Right ventricle myocardium inferior (tissue), 1 donor: ENCODE measurements around the gene KCNN3. TPM values are rescaled to one million over a fixed set of nuclear protein-coding genes. Genes with fewer than 3 reads are reported as not detected.
A peak's percentile ranks its signal among the peaks of the same experiment; 100 is the strongest.

ENCODE experiments used
- ATAC-seq: fragments of 200-7000 bp; cut with Tn5 transposase; one replicate; pipeline ENCODE4 v1.9.1; 2020; ENCODE audit warnings: mild to moderate bottlenecking, moderate library complexity
- DNase-seq: peaks from one replicate; pipeline ENCODE4 v3.0.0; 2021; ENCODE audit errors: missing footprints
- intact Hi-C: fragments of 100-400 bp; cut with DNase I; formaldehyde crosslinking; loops from one replicate; pipeline ENCODE4 v1.11.0; 2022
- total RNA-seq: library from RNA; stranded (reverse); fragmentation: NEBNext Ultra II Directional; extraction: Animal tissue kit (Norgen Biotek cat#: 25700); gene quantifications from one replicate; pipeline ENCODE4 v1.2.1, GENCODE V29; 2021
- donor health status: DM: no; HTN: yes; CAD: no; lungs with severe emphysema.

Gene KCNN3
- total RNA-seq, 1 donor from 2014 or later = 3.4 TPM

DNA sequence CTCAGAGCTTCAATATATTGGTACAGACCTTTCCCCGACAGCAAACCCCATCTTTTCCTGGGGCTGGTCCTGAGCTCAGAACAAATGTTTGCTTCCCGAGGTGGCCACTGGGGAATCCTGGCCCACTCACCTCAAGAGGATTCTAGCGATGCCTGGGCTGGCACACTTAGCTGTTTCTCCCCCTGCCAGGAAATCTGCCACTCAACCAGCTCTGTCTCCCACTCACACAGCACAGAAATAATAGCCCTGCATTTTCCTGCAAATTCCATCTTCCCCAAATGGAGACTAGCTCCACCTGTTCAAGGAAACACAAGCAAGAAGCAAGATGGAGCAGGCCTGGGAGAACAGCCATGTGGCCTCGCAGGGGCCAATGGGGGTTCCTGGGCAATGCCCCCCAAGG, 21.1 kb downstream of the KCNN3 start:
- ATAC-seq (no peak), DNase-seq (no peak)
- intact Hi-C loops = no loop called here

DNA sequence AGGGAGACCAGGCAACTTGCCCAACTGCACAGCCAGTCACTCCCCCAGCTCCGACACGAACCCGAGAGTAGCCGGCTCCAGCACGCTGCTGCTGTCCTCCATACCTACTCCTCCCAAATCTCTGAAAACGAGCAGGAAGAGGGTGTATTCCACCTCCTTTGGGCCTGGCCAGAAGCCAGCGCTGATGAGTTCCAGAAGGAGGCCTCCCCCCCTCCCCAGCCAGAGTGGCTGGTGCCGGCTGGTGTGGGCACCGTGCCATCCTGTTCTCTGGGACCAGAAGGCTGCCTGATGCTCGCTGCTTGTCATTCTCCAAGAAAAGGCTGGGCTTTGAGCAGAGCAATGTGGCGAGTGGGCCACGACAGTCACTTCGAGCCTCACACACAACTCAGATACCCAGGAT, 22.2 kb downstream of the KCNN3 start:
- intact Hi-C loops = no loop called here
- ATAC-seq = no peak

DNA sequence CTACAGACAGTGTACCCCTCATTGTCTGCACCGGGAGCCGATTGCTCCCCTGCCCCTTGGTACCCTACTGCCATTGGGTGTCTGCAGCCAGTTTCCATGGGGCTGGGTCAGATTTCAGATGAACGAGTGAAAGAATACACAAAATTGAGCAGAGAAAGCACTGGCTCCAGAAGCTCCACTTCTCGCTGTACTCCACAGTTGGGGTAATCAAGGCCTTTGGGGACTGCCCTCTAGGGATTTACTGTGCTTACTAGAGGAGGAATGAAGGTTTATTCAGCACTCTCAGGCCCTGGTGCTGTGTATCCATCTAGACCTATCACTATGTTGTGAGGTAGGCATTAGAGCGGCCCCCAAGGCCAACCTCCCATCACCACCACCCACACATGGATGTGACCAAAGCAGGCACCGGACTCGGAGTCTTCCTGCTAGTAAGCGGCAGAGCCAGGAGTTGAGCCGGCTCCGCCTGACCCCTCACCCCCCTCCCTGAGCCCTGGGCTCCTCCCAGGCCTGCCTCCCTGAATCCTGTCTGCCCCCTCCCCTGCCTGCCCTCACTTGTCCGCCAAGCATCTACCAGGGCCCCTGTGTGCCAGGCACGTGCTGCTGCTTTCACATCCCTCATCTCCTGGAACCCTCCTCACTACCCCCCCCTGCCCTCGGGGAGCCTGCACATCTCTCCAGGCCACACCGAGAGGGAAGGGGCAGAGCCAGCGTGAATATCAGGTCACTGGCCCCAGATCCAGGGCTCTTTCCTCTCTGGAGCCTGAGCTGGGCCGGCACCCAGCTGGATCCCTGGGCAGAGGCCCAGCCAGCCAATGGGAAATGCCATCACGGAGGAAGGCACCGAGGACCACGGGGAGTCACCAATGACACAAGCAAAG, 23.3 kb downstream of the KCNN3 start:
- intact Hi-C loops = no loop called here
- peak; percentile 66 for DNase-seq
- peak; percentile 12 for ATAC-seq

More for the DNA sequence above, 22.2 kb downstream of the KCNN3 start:
- peak; percentile 60 for DNase-seq

DNA sequence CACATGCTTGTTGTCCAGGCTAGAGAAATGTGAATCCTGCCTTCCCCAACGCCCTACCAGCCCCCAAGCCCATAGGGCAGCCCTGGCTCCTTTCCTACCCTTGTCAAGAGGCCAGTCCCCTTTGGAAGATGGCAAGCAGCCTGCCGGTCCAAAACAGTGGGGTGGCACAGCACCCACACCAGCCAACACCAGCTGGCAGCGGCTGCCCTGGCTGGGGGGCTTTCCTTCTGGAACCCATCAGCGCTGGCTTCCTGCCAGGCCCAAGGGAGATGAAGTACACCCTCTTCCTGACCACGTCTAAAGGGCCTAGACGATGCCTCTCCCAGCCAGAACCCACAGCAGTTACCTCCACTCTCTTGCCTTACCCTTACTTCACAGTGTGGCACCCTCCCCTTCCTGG, 24.2 kb downstream of the KCNN3 start:
- peak; percentile 60 for DNase-seq
- intact Hi-C loops = no loop called here
- ATAC-seq = no peak

DNA sequence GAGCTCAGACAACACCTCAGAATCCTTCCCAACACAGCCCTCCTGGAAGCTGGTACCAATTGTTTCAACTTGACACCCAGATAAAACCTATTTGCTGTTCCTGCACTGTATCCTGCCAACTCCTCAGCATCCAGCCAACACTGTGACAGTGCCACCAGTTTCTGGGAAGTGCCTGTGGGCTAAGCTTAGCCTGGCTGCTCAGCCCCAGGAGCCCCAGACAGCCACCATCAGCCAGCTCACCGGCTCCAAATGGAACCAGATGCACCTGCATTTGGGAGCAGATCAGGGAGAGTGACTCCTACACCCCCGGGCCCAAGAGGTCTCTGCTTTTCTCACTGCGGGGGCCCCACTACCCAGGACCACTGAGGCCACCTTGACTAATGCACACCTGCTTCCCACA, 24.9 kb downstream of the KCNN3 start:
- intact Hi-C loops = no loop called here
- peak; percentile 69 for DNase-seq
- ATAC-seq = peak; percentile 84

DNA sequence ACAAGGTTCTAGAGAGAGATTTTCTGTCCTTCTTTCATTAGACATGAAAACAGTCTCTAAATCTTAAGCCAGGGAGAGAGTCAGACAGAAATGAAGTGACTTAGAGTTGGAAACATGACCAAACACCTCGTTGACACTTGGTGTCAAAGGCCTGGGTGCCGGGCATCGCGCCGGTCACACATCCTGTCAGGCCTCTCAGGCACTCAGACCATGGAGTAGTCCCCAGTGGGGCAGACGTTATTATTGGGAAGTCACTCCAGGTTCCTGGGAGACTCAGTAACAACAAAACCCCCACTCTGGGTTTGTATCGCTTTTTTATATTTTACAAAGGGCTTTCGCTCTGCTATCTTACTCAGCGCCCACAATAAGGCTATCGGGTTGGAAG, 25.8 kb downstream of the KCNN3 start:
- ATAC-seq (peak; percentile 62), DNase-seq (peak; percentile 48)
- intact Hi-C loops = no loop called here

DNA sequence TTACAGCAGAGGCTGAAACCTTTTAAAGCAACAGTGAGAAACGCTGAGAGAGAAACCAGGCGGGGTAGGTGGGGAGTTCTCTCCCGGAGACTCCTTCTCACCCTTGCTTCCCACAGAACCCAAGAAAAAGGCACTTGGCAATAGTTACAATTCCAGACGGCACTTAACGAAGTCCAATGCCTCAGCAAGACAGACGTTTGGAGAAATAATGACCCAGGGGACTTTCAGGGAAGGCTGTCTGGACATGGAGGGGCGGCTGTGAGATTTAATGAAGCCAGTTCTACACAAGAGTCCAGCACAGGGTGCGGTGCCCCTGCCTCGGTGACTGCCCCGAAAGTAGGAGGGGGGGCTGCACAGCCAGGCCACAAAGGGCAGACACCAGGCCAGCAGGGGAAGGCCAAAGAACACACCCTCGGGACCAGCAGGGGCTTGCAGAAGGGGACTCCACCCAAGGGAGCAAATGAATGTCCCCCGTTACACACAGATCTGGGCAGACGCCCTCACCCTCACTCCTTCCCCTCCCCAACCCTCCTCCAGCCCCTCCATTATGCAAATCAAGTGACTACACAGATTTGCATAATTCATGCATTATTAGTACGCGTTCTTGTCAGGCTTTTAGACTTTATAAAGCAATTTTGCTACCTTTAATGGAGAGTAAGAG, 26.3 kb downstream of the KCNN3 start:
- peak; percentile 45 for DNase-seq
- intact Hi-C loops = no loop called here

DNA sequence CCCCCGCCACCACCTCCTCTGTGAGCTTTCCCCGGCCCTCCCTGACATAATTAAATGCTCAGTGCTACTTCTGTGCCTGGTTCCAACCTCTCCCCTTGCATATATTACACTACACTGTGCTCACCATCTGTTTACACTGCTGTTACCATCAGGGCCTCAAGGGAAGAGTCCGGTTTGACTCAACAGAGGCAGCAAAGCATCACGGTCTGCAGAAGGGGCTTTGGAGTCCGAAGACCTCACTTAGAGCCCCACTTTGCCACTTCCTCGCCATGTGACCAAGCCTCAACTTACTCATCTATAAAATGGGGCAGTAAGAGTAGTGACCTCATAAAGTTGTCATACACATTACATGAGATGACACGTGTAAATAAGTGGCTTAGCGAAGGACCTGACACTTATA, 27.4 kb downstream of the KCNN3 start:
- ATAC-seq (no peak), DNase-seq (peak; percentile 1)
- intact Hi-C loops = no loop called here

More for the DNA sequence above, 26.3 kb downstream of the KCNN3 start:
- ATAC-seq = no peak

DNA sequence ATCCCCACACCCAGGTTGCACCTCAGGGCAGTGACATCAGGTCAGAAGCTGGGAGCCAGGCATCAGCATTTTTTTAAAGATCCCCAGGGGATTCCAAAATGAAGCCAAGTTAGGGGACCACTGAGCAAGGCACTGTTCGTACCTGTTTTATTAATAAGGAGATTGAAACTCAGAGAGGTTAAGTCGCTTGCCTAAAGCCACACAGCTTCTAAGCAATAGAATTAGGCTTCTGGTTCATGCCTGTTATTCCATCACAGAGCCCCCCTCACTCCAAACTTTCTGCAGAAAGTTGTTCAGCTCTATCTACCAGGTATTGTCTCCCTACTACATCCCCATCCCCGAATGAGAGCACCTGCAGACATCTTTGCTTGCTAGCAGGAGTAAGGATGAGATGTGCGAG, 28.7 kb downstream of the KCNN3 start:
- DNase-seq (no peak), ATAC-seq (no peak)
- intact Hi-C loops = no loop called here

DNA sequence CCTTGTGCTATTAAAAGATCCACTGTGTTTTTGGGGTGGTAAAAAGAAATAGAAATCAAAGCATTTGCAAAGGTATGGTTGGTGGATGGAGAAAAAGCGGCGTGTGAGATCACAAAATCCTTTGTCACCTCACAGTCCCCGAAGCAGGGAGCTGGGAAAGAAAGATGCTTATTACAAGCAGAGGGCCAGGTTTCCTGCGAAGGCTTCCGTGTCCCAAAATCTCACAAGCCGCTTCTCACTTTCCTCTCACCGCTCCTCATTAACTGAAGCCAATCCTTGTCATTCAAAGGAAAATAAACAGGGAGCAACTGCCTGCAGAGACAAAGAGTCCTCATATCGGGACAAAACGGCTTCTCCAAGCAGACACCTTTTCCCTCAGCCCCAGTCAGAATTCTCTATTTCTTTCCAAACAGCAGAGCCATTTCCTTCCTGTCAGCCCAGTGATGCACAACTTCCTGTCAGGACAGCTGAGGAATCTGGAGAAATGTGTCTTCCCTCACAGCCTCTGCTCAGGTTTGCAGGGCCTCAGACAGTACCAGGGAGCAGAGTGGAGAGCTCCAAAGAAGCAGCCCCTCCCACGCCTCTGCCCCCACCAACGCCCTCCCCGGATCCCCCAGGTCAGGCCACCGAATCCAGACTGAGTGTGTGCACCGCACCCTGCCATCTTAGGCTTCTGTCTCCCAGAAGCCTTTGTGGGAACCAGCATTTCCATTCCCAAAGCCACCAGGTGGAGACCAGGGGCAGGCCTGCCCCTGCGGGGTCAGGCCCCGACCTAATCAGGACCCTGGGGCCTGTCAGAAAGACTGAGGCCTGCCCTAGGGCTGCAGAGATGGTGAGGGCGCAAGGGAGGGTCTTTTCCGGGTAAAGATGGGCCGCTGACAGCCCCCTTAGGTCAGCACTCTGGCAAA, 29.6 kb downstream of the KCNN3 start:
- no peak for ATAC-seq
- intact Hi-C loops = no loop called here
- DNase-seq = no peak

DNA sequence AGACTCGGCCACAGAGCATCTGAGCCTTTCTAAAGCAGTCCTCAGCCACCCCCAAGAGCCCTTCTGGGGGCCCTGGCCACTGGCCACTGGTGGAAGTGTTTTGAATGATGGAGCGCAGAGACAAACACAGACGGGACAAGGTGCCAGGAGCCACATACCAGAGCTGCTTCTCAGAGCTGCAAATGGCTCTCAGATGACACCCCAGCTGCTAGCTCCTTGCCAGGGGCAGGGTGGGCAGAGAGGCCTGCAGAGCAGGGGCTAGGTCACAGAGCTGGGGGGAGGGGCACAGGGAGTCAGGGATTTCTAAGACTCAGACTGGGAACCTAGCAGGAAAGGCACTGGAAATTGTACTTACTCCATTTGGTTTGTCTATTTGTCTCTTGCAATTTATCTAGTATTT, 30.4 kb downstream of the KCNN3 start:
- no peak for DNase-seq
- no peak for ATAC-seq
- intact Hi-C loops = no loop called here

DNA sequence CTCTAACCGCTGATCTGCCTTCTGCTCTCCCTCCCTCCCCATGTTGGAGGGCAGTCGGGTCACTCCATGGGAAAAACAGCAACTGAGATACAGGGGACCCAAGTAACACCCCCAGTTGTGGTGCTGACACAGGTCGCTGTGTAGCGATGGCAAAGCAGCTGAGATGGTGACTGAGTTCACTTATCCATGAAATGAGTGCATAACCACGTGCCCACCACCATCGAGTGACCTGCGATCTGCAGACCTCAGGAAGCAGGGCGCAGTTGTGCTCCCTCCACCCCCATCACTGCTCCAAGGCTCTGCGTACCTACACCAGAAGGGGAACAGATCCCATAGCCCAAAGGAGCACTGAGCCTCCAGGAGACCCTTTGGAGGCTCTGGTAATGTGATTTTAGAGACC, 31.1 kb downstream of the KCNN3 start:
- no peak for DNase-seq
- intact Hi-C loops = no loop called here
- ATAC-seq = no peak

DNA sequence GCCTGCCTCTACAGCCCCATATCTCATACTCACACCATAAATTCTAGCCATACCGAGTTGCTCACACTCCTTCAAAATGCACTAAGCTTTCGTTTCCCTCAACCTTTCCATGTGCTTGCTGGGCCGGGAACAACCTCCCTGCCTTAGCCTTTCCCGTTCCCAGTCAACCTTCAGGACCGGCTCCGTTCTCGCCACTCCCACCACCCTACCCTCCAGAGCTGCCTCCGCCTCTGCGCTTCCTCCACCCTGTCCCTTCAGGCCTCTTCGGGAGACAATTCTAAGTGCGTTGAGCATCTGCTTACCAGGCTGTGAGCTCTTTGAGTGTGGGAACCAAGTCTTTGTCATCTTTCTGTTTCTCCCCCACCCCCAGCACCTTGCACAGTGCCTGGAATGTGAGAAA, 31.6 kb downstream of the KCNN3 start:
- intact Hi-C loops = no loop called here
- DNase-seq (no peak), ATAC-seq (peak; percentile 11)

DNA sequence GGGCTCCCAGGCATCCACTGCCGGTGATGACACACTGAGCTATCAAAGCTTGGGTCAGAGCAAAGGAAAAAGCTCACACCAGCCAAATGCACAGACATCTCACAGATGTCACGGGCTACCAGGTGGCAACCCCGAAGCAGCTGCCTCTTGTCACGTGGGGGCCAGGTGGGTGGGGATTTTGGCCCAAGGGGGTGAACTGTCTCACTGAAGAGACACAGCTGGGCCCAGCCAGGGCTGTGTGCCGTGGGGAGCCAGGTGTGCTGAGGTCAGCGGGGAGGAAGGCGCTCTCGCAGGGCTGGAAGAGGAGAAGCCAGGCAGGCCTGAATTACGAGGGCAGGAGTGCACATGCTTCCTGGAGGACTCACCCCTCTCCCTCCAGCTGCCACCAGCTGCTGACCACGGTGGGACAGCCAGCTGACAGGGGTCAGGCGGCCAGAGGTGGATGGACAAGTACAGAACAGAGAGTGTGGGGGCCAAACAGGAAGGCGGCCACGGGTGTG, 32.4 kb downstream of the KCNN3 start:
- intact Hi-C loops = no loop called here
- peak; percentile 84 for ATAC-seq
- peak; percentile 83 for DNase-seq

DNA sequence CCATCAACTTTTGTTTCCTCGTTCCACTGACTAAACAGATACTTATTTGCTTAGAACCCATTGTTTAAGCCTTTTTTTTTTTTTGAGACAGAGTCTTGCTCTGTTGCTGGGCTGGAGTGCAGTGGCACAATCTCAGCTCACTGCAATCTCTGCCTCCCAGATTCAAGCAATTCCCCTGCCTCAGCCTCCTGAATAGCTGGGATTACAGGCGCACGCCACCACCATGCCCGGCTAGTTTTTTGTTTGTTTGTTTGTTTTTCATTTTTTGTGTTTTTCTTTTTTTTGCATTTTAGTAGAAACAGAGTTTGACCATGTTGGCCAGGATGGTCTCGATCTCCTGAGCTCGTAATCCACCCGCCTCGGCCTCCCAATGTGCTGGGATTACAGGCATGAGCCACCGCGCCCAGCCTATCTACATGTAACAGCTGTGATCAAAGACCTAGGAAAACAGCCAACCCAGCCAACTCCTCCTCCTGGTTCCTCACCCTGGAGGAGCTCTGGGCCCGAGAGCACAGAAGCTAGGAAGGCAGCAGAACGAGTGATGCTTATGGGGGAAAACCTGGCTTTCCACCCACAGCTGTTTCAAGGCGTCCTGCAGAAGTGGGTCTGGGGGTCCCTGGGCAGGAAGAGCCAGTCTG, 32.9 kb downstream of the KCNN3 start:
- ATAC-seq (peak; percentile 61), DNase-seq (no peak)
- intact Hi-C loops = no loop called here

DNA sequence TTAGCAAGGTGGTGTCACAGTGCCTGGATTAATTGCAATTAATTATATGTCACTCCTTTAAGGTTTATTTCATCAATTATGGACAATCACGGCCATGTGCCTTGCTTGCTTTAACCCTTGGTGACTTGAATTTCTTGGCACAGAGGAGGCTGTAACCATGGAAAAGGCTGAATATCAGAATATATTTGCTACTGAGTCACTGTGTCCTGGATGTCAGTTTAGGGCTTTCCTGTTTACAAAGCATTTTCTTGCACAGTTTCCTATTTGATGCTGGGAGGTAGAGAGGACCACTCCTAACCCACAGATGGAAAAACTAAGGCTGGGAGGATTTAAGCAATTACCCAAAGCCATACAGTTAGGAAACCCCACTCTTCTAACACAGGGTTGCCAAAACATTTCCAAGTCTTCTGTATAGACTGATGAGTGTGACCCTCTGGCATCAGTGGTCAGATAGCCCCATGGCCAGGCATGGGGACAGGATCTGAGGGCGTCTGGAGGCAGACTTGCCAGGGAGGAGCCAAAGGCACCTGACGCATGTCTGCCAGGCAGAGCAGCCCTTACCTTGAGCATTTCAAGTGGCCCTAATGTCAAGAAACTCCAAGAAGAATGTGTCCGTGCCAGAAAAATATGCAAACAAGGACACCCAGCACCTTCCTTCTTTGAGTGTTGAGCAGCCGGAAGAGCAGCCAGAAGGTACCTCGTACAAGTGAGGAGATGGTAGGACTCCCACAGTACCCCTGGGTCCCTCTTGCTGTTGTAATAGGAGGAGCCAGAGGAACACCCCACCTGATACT, 34.4 kb downstream of the KCNN3 start:
- ATAC-seq = no peak
- no peak for DNase-seq
- intact Hi-C loops = no loop called here

DNA sequence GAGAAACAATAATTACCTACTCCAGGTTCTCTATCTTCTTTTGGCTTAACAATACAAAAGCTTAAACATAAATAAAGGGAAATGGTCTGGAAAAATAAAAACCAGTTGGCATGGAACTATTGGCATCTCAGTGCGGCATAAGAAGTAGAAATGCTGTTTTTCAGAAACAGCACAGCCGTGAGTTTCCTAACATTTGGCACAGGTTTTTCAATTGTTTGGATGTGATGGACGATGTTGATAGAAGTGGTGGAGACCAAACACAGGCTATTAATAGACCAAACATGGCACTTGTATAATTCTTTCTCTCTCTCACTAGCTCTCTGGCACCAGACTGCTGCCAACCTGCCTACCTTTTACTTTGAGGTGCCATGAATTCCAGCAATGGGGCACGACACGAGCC, 36.2 kb downstream of the KCNN3 start:
- ATAC-seq (no peak), DNase-seq (no peak)
- intact Hi-C loops = no loop called here

DNA sequence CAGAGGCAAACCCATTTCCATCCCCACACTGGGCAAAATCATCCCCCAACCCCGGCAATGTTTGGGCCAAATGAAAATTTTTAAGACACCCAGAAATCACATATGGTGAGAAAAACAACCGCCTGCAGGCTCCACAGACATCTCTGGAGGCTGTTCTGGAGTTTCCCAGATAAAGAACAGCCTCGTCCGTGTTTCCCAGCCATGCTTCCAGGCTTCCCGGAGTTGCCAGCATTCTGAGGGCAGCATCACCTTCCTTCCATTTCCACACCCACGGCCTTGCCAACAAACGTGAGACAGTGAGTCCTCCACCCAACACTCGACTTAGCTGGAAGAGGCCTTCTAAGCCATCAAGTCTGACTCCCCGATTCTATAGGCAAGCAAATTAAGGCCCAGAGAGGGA, 36.9 kb downstream of the KCNN3 start:
- ATAC-seq = no peak
- no peak for DNase-seq
- intact Hi-C loops = no loop called here
